Inferior parietal cortex (tissue), 1 donor: ENCODE measurements around the gene MAD2L2.

Experiments
- DNase-seq: peaks from one replicate; pipeline ENCODE4 v3.0.0-alpha.2; 2016; ENCODE audit errors: extremely low spot score

MAD2L2 gene

DNA sequence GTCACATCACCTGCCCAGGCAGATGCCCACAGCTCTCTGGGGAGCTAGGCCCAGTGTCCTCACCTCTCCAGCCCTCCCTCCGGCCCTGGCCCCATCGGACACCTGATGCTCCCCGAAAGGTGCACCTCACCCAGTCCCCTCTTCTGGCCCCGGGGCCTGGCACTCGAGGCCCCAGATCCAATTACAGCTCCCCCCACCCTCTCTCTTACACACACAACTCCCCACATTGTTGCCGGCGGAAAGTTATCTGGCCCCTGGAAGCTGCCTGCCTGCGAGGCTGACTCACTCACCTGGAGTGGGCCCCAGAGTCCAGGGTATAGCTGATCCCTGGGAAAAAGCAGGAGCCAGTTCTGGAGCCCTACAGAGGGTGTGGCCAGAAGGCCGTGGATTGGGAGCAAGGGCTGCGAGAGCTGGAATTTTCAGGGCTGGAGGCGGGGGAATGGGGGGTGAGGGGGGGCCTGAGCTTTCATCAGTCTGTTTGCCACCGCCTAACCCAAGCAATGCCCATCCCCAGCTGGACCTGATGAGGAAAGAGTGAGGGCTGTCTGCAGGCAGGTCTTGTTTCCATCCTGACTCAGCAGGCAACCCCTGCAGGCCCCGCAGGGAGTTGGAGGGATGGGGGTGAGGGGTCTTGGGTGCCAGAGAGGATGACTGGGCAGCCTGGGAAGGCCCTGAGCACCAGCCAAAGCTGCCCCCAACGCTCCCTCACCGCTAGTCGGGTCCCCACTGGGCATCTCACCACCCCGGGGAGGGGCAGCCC, 27.7 kb downstream of the MAD2L2 start:
- DNase-seq = no peak

DNA sequence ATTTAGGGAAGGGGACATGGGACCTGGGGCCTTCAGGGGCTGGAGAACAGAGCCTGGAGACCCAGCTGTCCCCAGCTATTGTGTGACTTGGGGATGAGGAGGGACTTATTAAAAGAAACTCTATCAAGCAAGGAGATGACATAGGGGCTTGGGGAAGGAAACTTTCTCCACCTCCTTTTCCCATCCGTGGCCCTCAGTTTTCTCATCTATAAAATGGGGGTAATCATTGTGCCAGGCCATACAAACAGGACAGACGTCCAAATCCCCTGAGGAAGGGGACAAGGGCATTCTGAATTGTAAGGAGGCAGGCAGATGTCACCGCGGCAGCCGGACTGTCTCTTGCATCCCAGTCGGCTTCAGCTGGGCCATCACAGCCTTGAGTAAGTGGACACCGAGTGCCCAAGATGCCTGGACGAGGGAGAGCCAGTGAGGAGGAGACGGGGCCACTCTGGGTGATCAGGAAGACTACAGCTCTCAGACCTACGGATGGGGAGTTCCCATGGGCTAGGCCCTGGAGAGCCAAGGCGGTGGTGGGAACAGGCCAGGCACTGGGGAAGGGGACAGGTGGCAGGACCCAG, 28.7 kb downstream of the MAD2L2 start:
- DNase-seq = no peak

GRCh38 chr1:11651017-11651416, 29.9 kb downstream of the MAD2L2 start:
- DNase-seq = no peak

DNA sequence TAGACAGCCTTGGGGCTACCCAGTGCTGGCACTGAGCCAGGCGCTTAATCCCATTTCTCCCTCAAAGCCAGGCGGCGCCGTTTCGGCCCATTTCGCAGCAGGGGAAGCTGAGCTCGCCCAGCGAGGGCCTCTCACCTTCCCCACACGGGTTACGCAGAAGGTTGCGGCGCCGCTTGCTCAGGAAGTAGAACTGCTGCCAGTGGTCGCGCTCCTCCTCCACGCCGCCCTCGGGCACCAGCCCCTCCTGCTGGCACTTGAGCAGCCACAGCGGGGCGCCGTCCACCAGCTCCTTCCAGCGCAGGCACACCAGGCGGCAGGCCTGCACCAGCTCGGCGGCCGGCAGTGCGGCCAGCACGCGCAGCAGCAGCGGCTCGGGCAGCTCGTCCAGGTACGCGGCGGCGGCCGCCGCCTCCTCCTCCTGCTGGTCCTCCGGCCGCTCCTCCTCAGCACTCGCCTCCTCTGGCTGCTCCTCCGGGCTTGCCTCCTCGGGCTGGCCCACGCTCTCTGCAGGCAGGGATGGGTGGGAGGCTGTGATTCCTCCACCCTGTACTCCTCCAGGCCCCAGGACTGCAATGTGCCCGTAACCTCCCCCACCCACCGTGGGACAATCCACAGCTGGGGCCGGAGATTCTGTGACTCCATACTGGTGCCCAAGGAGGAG, 30.5 kb downstream of the MAD2L2 start:
- peak; percentile 66 for DNase-seq

- no peak for DNase-seq
Observed at GRCh38 chr1:11649624-11650330, 31.2 kb downstream of the MAD2L2 start.

DNA sequence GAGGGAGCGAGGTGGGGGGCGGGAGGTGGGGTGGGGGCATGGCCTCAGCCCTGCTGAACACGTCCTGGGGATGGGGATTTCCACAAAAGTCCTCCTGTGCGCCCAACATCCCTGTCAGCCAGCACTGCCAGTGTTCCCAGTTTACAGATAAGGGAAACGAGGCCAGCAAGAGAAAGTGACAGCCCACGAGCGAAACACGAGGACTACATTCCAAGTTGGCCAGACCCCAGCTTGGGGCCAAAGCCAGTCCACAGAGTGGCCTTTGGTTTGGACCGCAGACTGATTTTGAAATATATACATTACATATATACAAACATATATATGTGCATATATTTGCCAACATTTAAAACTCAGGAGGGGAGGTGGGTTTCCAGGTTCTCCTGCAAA, 31.7 kb downstream of the MAD2L2 start:
- DNase-seq = no peak

DNA sequence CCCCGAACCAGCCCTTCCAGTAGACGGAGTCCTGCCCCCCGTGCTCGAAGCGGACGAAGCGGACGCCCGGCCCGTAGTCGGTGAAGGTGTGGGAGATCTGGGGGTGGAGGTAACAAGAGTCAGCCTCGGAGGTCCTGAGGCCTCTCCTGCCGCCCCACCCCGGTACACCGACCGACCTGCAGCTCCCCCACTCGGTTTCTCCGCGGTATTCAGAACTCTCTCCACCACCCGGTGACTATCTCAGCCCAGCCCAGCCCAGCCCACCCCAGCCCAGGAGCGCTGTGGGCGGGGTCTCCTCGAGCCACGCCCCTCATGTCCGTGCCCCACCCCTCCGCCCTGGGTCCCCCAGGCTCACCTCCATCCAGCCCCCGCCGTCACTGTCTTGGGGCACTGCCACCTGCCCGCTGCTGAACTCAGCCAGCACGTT, 32.2 kb downstream of the MAD2L2 start:
- no peak for DNase-seq

- DNase-seq = peak; percentile 88
Observed at GRCh38 chr1:11648039-11648438, 32.9 kb downstream of the MAD2L2 start.

DNA sequence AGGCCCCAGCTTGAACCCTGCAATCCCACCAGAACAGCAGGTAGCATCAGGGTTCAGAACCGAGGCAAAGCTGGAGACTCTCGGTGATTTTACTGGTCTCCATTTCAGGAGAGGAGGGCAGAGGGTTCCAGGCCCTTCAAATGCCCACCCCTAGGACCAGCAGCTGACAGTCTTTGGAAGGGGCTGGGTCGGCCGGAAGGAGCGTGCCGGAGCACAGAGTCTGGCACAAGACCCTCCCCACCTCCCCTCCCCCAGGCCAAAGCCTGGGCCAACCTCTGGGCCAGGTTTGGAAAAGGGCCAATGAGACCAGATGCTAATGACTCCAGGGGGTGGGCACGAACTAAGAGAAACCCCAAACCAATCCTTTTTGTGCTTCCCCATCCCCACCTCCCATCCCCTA, 33.6 kb downstream of the MAD2L2 start:
- no peak for DNase-seq

GRCh38 chr1:11646317-11646716, 34.6 kb downstream of the MAD2L2 start:
- no peak for DNase-seq

DNA sequence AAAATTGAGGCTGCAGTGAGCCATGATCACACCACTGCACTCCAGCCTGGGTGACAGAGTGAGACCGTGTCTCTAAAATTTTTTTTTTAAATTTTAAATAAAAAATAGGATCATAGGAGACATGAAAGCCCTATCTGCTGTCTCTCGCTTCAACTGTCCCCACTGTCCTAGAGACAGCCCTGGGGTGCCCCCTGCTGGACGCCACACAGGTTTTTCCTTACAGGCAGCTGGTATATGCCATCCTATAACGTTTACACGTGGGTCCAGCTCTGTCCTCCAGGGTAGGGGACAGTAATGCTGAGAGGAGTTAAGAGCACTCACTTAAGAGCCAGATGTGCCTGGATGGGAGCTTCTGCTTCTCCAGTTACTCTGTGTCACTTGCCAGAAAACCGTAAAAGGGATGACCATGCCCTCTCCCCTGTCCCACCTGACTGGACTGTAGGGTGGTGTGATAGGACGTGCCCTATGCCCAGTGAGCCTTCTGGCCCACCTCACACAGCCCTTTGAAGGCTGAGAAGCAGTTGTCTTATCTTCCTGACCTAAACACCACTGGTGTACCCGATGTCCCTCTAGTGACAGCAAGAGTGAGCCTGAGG, 35.2 kb downstream of the MAD2L2 start:
- DNase-seq = peak; percentile 91

DNA sequence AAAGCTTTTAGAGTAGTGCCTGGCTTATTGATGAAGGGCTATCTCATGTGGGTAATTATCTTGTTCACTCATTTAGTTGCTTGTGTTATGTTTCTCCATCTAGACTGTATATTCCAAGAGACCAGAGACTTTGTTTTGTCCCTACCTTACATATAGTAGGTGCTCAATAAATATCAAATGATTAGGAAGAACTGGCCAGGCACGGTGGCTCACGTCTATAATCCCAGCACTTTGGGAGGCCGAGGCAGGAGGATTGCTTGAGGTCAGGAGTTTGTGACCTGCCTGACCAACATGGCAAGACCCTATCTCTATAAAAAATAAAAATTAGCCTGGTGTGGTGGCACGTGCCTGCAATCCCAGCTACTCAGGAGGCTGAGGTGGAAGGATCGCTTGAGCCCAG, 35.7 kb downstream of the MAD2L2 start:
- no peak for DNase-seq

- no peak for DNase-seq
Observed at GRCh38 chr1:11643782-11644181, 37.2 kb downstream of the MAD2L2 start.

DNA sequence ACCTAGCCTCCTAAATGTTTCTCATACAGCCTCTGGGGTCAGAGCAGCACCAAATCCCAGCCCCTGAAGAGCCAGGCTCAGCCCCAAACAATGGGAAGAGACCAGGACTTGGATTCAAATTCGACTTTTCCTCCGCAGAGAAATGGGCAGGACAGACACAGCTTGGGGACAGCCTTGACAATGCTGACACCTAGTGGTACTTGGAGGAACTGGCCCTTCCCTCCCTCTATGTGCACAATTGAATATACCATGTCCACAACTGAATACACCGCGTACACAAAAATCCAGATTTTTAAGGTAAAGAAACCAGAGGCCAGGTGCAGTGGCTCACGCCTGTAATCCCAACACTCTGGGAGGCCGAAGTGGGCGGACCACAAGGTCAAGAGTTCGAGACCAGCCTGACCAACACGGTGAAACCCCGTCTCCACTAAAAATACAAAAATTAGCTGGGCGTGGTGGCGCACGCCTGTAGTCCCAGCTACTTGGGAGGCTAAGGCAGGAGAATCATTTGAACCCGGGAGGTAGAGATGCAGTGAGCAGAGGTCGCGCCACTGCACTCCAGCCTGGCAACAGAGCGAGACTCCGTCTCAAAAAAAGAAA, 38.4 kb downstream of the MAD2L2 start:
- peak; percentile 84 for DNase-seq

GRCh38 chr1:11641776-11642305, 39.1 kb downstream of the MAD2L2 start:
- no peak for DNase-seq

- DNase-seq = no peak
Observed at GRCh38 chr1:11640944-11641343, 40.0 kb downstream of the MAD2L2 start.

- DNase-seq = no peak
Observed at GRCh38 chr1:11640101-11640500, 40.8 kb downstream of the MAD2L2 start.

DNA sequence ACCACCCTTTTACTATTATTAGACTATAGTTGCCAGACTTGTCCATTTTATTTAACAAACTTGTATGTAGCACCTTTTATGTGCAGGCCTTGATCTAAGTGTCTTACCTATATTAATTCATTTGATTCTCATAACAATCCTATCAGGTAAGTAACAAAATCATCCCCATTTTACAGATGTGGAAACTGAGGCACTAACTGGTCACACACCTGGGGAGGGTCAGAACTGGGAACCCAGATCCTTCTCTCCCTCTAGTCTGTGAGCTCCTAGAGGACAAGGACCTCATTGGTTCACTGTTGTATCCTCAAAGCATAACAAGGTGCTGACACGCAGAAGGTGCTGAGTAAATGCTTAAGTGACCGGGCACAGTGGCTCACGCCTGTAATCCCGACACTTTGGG, 41.6 kb downstream of the MAD2L2 start:
- no peak for DNase-seq

GRCh38 chr1:11638121-11638520, 42.8 kb downstream of the MAD2L2 start:
- DNase-seq = no peak

GRCh38 chr1:11634365-11635192, 46.4 kb downstream of the MAD2L2 start:
- DNase-seq = no peak
